Fibroblast of villous mesenchyme (primary cell): ENCODE data around the gene ERCC6. TPM values are rescaled to one million over a fixed set of nuclear protein-coding genes. Genes with fewer than 3 reads are reported as not detected.
A peak's percentile ranks its signal among the peaks of the same experiment; 100 is the strongest.

ENCODE experiments used
- DNase-seq: peaks from one replicate; pipeline ENCODE4 v3.0.0-alpha.2; 2010; ENCODE audit warnings: low read depth
- H3K4me3 ChIP-seq: 2 replicates; pipeline ENCODE4 v1.5.1; 2011; ENCODE audit warnings: low read depth, mild to moderate bottlenecking, low read length
- total RNA-seq: library from RNA; depleted of rRNA; stranded (reverse); fragments of >200 nt; gene quantifications from 2 replicates; pipeline ENCODE4 v1.2.3, GENCODE V29; 2012
- TF ChIP-seq, protein P1 (sequence below): IDR thresholded peaks from 2 replicates; pipeline ENCODE4 v1.5.1; 2012; ENCODE audit warnings: low read depth, mild to moderate bottlenecking, low read length; ENCODE audit not compliant: insufficient read depth

Gene ERCC6
- total RNA-seq, 1 donor = 35.4 TPM

DNA sequence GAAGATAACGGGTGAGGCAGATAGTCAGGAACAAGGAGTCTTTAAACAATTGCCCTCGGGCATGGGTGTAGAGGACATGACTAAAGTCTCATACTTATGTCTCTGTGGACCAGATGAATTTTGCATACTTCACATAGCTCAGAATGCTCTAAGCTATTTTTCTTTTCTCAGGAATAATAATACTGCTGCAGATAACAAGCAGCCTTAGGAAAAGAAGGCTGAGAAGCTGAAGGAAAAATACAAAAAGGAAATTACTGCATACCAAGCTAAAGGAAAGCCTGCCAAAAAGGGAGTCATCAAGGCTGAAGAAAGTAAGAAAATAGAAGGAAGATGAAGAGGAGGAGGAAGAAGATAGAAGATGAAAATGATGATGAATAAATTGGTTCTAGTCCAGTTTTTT lies 13.4 kb upstream of the ERCC6 start:
- H3K4me3 ChIP-seq = no peak overlapping the region

DNA sequence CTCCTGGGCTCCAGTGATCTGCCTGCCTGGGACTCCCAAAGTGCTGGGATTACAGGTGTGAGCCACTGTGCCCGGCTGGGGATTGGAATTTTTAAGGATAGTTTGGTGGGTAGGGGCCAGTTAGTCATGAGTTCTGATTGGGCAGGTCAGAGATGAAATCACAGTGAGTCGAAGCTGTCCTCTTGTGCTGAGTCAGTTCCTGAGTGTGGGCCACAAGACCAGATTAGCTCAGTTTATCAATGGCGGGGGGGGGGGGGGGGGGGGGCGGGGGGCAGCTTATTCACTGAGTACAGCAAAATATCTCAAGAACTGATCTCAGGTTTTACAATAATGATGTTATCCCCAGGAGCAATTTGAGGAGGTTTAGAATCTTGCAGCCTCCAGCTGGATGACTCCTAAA lies 11.6 kb upstream of the ERCC6 start:
- TF ChIP-seq, protein P1, sequence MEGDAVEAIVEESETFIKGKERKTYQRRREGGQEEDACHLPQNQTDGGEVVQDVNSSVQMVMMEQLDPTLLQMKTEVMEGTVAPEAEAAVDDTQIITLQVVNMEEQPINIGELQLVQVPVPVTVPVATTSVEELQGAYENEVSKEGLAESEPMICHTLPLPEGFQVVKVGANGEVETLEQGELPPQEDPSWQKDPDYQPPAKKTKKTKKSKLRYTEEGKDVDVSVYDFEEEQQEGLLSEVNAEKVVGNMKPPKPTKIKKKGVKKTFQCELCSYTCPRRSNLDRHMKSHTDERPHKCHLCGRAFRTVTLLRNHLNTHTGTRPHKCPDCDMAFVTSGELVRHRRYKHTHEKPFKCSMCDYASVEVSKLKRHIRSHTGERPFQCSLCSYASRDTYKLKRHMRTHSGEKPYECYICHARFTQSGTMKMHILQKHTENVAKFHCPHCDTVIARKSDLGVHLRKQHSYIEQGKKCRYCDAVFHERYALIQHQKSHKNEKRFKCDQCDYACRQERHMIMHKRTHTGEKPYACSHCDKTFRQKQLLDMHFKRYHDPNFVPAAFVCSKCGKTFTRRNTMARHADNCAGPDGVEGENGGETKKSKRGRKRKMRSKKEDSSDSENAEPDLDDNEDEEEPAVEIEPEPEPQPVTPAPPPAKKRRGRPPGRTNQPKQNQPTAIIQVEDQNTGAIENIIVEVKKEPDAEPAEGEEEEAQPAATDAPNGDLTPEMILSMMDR = no peak
- DNase-seq = peak; percentile 41
- H3K4me3 ChIP-seq = no peak overlapping the region

More for the DNA sequence above, 13.4 kb upstream of the ERCC6 start:
- peak; percentile 72 for DNase-seq
- TF ChIP-seq, protein P1 = no peak

DNA sequence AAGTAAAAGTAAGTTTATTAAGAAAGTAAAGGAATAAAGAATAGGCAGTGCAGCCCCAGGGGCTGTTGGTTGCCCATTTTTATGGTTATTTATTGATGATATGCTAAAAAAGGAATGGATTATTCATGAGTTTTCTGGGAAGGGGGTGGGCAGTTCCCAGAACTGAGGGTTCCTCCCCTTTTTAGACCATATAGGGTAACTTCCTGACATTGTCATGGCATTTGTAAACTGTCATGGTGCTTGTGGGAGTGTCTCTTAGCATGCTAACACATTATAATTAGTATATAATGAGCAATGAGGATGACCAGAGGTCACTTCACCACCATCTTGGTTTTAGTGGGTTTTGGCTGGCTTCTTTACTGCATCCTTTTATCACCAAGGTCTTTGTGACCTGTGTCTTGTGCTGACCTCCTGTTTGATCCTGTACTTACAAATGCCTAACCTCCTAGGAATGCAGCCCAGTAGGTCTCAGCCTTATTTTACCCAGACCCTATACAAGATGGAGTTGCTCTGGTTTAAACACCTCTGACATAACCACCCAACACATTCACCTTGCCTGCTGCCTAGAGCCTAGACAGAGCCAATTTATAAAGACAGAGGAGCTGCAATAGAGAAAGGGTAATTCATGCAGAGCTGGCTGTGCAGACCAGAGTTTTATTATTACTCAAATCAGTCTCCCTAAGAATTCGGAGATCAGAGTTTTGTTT lies 10.9 kb upstream of the ERCC6 start:
- no peak for DNase-seq
- TF ChIP-seq, protein P1 = no peak
- no peak overlapping the region for H3K4me3 ChIP-seq

DNA sequence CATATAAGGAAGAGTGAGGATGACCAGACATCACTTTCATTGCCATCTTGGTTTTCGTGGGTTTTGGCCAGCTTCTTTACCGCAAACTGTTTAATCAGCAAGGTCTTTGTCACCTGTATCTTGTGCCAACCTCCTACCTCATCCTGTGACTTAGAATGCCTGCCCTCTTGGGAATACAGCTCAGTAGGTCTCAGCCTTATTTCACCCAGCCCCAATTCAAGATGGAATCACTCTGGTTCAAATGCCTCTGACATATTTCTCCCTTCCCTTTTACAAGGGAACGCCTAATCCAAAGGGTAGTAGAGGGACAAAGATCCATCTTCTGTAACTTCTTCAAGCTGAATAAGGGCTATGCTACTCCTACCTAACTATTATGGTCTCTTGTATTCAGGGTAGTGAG lies 4.7 kb upstream of the ERCC6 start:
- TF ChIP-seq, protein P1 = no peak
- H3K4me3 ChIP-seq = no peak overlapping the region
- no peak for DNase-seq

DNA sequence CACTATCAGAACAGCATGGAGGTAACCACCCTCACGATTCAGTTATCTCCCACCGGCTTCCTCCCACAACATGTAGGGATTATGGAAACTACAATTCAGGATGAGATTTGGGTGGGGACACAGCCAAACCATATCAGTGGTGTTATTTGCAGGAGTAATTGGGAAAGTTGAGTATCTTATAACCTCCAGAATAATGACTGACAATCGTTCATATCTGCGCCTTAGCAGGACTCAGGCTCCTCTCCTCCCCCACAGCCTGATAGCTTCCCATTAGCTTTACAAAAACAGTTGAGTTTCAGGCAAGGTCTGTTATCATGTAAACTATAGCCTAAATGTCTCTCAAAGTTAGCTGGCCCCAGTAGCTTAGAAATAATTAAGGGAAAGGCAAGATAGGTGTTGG lies 3.4 kb upstream of the ERCC6 start:
- no peak for DNase-seq
- H3K4me3 ChIP-seq = no peak overlapping the region
- TF ChIP-seq, protein P1 = no peak

DNA sequence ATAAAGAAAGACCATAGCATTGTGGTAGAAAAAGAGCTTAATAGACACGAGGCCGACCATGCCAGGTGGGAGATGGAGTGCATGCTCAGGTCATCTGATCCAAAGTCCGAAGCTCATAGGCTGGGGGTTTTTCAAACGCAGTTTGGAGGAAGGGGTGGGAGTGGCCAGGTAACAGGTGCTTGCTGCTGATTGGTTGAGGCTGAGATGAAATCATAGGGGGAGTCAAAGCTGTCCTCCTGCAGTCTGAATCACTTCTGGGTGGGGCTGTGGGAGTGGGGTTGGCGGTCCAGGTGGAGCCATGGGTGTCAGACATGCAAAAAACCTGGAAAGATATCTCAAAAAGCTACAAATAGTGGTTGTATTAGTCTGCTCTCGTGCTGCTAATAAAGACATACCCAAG lies 2.8 kb upstream of the ERCC6 start:
- DNase-seq = no peak
- H3K4me3 ChIP-seq = no peak overlapping the region
- TF ChIP-seq, protein P1 = no peak
